ENCODE measurements around the gene OIP5. TPM values are rescaled to one million over a fixed set of nuclear protein-coding genes. Genes with fewer than 3 reads are reported as not detected.

Gene OIP5
- total and polyA plus RNA-seq, 10 of the 15 experiments (the other 5 are each of a cell fraction or from before 2014, with no cell fraction given) = 4.8 to 61.4 (median 22.1) TPM

DNA sequence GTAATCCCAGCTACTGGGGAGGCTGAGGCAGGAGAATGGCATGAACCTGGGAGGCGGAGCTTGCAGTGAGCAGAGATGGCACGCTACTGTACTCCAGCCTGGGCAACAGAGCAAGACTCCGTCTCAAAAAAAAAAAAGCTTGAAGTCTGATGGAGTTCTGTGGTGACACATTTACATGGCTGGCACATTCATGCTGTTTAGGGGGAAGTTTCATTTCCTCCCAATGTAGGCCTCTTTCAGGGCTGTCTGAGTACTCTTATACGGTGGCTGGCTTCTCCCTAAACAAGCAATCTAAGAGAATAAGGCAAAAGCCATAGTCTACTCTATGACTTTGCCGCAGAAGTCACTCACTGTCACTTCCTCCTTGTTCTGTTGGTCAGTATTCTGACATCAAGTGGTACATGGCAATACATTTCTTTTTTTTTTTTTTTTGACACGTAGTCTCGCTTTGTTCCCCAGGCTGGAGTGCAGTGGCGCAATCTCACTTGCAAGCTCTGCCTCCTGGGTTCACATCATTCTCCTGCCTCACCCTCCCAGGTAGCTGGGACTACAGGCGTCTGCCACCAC lies 41.2 kb downstream of the OIP5 start (continued):
- TF ChIP-seq, protein P1, sequence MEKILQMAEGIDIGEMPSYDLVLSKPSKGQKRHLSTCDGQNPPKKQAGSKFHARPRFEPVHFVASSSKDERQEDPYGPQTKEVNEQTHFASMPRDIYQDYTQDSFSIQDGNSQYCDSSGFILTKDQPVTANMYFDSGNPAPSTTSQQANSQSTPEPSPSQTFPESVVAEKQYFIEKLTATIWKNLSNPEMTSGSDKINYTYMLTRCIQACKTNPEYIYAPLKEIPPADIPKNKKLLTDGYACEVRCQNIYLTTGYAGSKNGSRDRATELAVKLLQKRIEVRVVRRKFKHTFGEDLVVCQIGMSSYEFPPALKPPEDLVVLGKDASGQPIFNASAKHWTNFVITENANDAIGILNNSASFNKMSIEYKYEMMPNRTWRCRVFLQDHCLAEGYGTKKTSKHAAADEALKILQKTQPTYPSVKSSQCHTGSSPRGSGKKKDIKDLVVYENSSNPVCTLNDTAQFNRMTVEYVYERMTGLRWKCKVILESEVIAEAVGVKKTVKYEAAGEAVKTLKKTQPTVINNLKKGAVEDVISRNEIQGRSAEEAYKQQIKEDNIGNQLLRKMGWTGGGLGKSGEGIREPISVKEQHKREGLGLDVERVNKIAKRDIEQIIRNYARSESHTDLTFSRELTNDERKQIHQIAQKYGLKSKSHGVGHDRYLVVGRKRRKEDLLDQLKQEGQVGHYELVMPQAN (conservative IDR thresholded peaks at IDR 0.05) = no peak
- TF ChIP-seq TCF3 (IDR thresholded peaks at IDR 0.05; ENCODE audit: borderline replicate concordance, insufficient read depth, low read depth, low read length) (no peak), ZNF217 (IDR thresholded peaks at IDR 0.05) (peak; percentile 85), EGR1 (IDR thresholded peaks at IDR 0.05; ENCODE audit: borderline replicate concordance in 1 of 2, low read depth in 2 of 2, low read length in 2 of 2) (no peak), RELA (IDR thresholded peaks at IDR 0.05; ENCODE audit: borderline replicate concordance, partially characterized antibody) (no peak), RAD51 (IDR thresholded peaks at IDR 0.05) (no peak), IKZF2 (IDR thresholded peaks at IDR 0.05) (peak; percentile 37 to 38; a peak in 1 of 4 replicates), MXI1 (IDR thresholded peaks at IDR 0.05; ENCODE audit: low read depth, low read length) (no peak), ZZZ3 (IDR thresholded peaks at IDR 0.05; ENCODE audit: control insufficient read depth, insufficient read length, low read depth) (no peak)
- TF ChIP-seq, protein P2, sequence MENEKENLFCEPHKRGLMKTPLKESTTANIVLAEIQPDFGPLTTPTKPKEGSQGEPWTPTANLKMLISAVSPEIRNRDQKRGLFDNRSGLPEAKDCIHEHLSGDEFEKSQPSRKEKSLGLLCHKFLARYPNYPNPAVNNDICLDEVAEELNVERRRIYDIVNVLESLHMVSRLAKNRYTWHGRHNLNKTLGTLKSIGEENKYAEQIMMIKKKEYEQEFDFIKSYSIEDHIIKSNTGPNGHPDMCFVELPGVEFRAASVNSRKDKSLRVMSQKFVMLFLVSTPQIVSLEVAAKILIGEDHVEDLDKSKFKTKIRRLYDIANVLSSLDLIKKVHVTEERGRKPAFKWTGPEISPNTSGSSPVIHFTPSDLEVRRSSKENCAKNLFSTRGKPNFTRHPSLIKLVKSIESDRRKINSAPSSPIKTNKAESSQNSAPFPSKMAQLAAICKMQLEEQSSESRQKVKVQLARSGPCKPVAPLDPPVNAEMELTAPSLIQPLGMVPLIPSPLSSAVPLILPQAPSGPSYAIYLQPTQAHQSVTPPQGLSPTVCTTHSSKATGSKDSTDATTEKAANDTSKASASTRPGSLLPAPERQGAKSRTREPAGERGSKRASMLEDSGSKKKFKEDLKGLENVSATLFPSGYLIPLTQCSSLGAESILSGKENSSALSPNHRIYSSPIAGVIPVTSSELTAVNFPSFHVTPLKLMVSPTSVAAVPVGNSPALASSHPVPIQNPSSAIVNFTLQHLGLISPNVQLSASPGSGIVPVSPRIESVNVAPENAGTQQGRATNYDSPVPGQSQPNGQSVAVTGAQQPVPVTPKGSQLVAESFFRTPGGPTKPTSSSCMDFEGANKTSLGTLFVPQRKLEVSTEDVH (IDR thresholded peaks at IDR 0.05; ENCODE audit: low read depth, partially characterized antibody) = no peak
- TF ChIP-seq, protein P3, sequence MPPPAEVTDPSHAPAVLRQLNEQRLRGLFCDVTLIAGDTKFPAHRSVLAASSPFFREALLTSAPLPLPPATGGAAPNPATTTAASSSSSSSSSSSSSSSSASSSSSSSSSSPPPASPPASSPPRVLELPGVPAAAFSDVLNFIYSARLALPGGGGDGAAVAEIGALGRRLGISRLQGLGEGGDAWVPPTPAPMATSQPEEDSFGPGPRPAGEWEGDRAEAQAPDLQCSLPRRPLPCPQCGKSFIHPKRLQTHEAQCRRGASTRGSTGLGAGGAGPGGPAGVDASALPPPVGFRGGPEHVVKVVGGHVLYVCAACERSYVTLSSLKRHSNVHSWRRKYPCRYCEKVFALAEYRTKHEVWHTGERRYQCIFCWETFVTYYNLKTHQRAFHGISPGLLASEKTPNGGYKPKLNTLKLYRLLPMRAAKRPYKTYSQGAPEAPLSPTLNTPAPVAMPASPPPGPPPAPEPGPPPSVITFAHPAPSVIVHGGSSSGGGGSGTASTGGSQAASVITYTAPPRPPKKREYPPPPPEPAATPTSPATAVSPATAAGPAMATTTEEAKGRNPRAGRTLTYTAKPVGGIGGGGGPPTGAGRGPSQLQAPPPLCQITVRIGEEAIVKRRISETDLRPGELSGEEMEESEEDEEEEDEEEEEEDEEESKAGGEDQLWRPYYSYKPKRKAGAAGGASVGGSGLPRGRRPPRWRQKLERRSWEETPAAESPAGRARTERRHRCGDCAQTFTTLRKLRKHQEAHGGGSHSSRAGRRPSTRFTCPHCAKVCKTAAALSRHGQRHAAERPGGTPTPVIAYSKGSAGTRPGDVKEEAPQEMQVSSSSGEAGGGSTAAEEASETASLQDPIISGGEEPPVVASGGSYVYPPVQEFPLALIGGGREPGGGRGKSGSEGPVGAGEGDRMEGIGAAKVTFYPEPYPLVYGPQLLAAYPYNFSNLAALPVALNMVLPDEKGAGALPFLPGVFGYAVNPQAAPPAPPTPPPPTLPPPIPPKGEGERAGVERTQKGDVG (CRISPR knock-in tag; IDR thresholded peaks at IDR 0.05) = no peak
- TF ChIP-seq, protein P4, sequence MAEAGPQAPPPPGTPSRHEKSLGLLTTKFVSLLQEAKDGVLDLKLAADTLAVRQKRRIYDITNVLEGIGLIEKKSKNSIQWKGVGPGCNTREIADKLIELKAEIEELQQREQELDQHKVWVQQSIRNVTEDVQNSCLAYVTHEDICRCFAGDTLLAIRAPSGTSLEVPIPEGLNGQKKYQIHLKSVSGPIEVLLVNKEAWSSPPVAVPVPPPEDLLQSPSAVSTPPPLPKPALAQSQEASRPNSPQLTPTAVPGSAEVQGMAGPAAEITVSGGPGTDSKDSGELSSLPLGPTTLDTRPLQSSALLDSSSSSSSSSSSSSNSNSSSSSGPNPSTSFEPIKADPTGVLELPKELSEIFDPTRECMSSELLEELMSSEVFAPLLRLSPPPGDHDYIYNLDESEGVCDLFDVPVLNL (IDR thresholded peaks at IDR 0.05; ENCODE audit: low read depth, low read length) = no peak
- TF ChIP-seq, protein P5, sequence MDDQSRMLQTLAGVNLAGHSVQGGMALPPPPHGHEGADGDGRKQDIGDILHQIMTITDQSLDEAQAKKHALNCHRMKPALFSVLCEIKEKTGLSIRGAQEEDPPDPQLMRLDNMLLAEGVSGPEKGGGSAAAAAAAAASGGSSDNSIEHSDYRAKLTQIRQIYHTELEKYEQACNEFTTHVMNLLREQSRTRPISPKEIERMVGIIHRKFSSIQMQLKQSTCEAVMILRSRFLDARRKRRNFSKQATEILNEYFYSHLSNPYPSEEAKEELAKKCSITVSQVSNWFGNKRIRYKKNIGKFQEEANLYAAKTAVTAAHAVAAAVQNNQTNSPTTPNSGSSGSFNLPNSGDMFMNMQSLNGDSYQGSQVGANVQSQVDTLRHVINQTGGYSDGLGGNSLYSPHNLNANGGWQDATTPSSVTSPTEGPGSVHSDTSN (IDR thresholded peaks at IDR 0.05; ENCODE audit: insufficient replicate concordance, low read depth, low read length) = no peak
- TF ChIP-seq, protein P6, sequence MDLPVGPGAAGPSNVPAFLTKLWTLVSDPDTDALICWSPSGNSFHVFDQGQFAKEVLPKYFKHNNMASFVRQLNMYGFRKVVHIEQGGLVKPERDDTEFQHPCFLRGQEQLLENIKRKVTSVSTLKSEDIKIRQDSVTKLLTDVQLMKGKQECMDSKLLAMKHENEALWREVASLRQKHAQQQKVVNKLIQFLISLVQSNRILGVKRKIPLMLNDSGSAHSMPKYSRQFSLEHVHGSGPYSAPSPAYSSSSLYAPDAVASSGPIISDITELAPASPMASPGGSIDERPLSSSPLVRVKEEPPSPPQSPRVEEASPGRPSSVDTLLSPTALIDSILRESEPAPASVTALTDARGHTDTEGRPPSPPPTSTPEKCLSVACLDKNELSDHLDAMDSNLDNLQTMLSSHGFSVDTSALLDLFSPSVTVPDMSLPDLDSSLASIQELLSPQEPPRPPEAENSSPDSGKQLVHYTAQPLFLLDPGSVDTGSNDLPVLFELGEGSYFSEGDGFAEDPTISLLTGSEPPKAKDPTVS (IDR thresholded peaks at IDR 0.05; ENCODE audit: low read depth, low read length) = no peak
- TF ChIP-seq, protein P7, sequence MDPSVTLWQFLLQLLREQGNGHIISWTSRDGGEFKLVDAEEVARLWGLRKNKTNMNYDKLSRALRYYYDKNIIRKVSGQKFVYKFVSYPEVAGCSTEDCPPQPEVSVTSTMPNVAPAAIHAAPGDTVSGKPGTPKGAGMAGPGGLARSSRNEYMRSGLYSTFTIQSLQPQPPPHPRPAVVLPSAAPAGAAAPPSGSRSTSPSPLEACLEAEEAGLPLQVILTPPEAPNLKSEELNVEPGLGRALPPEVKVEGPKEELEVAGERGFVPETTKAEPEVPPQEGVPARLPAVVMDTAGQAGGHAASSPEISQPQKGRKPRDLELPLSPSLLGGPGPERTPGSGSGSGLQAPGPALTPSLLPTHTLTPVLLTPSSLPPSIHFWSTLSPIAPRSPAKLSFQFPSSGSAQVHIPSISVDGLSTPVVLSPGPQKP (IDR thresholded peaks at IDR 0.05; ENCODE audit: low read depth, low read length) = no peak
